ENCODE results near the gene ZKSCAN5.

GRCh38 chr7:99557196-99557607 is 52.7 kb downstream of the ZKSCAN5 start:
- TF ChIP-seq, protein P1, sequence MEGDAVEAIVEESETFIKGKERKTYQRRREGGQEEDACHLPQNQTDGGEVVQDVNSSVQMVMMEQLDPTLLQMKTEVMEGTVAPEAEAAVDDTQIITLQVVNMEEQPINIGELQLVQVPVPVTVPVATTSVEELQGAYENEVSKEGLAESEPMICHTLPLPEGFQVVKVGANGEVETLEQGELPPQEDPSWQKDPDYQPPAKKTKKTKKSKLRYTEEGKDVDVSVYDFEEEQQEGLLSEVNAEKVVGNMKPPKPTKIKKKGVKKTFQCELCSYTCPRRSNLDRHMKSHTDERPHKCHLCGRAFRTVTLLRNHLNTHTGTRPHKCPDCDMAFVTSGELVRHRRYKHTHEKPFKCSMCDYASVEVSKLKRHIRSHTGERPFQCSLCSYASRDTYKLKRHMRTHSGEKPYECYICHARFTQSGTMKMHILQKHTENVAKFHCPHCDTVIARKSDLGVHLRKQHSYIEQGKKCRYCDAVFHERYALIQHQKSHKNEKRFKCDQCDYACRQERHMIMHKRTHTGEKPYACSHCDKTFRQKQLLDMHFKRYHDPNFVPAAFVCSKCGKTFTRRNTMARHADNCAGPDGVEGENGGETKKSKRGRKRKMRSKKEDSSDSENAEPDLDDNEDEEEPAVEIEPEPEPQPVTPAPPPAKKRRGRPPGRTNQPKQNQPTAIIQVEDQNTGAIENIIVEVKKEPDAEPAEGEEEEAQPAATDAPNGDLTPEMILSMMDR (IDR thresholded peaks at IDR 0.05): no peak
- TF ChIP-seq POLR2A (IDR thresholded peaks at IDR 0.05): no peak

Data from suprapubic skin (tissue), 3 donors.